HG02938 (cell line): ENCODE measurements around the gene ALG6.
"Not testable (repeated sequence)": the region's sequence is repeated elsewhere in the genome, so short reads cannot be mapped to it uniquely, and the experiment has no call there.

Source experiments
- ATAC-seq: cut with Tn5 transposase; IDR thresholded peaks from one replicate; pipeline ENCODE4 v1.9.1; 2021; ENCODE audit warnings: mild to moderate bottlenecking, moderate library complexity; ENCODE audit not compliant: unreplicated experiment

The ALG6 gene

GRCh38 chr1:63411066-63411465 is 43.6 kb downstream of the ALG6 start:
- no peak for ATAC-seq

DNA sequence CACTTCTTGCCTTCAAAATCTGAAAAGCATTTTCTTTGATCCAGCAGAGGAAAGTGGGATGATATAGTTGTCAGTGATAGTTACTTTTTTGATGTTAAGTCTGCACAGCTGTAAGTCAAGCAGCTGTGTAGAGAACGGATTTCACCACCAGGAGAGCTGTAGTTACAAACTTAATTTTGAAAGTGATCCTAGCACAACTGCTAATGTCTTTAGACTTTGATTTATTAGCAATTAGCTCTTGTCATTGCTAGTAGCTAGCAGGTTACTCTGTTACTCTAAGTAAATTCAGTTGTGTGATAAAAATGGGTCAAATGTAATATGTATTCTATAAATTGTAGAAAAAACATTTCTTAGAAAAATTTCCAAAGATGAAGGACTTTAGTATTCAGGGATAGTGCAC is 46.0 kb downstream of the ALG6 start:
- ATAC-seq = no peak

DNA sequence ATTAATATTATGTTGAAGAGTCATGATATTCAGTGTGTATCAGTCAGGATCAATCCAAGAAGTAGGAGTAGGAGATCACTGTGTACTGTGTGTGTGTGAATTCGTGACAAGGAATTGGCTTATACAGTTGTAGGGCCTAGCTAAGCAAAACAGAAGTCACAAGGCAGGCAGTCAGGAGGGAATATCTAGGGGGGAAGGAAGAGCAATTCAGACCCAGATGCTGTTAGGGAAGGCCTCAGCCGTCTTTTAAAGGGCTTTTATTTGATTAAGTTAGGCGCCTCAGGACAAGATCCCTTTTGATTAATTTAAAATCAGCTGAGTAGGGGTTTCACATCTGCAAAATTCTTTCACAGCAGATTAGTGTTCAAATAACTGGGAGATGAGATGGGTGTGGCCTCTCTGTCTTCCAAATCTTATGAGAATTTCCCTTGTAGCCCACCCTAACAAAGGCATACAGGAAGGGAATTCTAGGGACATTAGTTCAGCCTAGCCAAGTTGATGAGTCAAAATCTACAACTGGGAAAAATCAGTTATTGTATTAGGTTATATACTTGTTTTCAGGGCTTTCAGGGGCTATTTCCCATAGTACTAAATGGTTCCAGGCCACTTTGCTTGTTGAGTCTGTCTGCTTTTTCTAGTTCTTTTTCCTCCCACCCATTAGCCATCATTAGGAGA is 47.4 kb downstream of the ALG6 start:
- ATAC-seq = no peak

DNA sequence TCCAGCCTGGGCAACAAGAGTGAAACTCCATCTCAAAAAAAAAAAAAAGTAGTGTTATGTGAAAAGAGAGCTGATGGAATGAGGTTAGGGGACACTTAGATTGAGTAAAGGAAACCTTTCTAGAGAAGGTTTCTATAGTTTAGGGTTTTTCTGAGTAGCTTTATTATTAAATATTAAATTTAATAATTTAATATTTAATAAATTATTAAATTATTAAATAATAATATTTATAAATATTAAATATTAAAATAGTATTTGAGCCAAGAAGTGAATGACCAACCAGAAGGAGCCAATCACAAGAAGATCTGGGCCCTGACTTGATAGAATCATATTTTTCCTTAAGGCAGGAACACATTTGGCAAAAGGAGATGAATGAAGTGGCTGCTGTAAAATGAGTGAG is 50.7 kb downstream of the ALG6 start:
- ATAC-seq = no peak

DNA sequence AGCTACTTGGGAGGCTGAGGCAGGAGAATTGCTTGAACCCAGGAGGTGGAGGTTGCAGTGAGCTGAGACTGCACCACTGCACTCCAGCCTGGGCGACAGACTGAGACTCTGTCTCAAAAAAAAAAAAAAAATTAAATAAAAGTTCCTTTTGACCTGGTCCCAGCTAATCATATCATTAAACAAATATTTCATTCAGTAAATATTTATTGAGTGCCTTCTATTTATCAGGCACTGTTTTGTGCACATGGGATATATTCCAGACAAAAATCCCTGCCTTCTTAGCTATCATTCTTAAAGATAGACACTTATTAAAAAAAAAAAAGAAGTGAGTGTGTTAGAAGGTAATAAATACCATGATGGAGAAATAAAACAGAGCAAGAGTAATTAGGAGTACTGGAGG is 53.3 kb downstream of the ALG6 start:
- not testable (repeated sequence) for ATAC-seq

DNA sequence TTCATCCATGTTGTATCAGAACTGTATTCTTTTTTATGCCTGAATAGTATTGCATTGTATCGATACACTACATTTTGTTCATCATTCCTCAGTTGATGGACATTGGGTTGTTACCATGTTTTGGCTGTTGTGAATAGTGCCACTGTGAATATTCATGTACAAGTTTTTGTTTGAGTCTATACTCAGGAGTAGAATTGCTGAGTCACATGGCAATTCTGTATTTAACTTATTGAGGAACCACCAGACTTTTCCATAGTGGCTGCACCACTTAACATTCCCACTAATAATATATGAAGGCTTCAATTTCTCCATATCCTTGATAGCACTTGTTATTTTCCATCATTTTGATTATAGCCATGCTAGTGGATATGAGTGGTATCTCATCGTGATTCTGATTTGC is 56.2 kb downstream of the ALG6 start:
- no peak for ATAC-seq

GRCh38 chr1:63428815-63429214 is 61.4 kb downstream of the ALG6 start:
- no peak for ATAC-seq

GRCh38 chr1:63429281-63429680 is 61.9 kb downstream of the ALG6 start:
- ATAC-seq = no peak

DNA sequence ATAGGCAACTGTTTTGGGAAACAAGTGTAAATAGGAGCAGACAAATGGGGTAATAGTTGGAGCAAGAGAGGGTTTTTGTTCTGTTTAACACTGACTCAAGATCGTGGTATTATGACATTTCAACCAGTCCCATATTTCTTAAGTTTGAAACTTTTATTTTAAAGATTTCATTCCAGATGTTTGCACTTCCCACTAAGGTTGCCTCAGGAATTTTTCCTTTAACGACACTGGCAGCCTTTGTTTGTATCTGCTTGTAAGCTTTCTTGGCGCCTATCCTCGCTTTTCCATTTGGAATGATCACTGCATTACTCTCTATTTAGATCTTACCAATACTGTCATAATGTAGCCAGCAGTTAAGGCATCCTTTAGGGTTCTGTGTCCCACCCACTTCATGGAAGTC is 67.7 kb downstream of the ALG6 start:
- no peak for ATAC-seq

GRCh38 chr1:63442141-63442475 is 74.7 kb downstream of the ALG6 start:
- ATAC-seq = no peak

GRCh38 chr1:63448731-63449246 is 81.4 kb downstream of the ALG6 start:
- ATAC-seq = no peak

DNA sequence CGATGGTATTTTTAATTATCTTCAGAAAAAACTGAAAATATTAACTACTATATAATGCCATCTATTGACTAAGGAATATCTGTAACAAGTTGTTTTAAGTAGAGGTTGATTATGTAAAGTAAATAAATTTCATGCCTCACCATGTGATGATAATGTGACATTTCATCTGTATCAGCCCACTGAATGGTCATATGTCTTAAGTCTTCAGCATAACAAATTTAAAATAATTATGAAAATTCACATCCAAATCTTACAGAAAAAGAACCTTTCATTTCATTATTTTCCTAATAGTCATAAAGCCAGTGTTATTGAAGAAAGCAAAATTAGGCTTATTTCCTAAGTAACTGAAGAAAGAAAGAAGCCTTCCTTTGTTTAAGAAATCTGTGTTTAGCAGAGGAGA is 83.0 kb downstream of the ALG6 start:
- ATAC-seq = no peak

- no peak for ATAC-seq
These were observed 85.8 kb downstream of the ALG6 start for GRCh38 chr1:63453232-63453631.

- no peak for ATAC-seq
These were observed 86.8 kb downstream of the ALG6 start for GRCh38 chr1:63454269-63454668.

DNA sequence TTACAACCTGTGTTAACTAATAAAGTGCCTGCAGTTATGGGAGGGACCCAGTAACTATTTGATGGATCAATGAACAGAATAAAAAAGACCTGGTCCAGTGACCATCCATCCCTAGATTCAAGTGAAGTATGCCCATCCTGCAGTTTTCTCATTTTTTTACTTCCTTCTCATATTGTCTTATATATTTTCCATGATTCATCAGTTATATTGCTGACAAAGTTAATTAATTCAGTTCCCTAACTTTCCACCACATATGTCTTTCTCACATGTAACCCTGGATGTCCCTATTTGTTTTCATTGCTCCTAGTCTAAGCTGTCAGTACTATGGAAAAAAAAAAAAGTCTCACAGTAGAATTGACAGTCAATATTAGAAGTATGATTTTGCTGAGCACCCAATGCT is 91.3 kb downstream of the ALG6 start:
- no peak for ATAC-seq

DNA sequence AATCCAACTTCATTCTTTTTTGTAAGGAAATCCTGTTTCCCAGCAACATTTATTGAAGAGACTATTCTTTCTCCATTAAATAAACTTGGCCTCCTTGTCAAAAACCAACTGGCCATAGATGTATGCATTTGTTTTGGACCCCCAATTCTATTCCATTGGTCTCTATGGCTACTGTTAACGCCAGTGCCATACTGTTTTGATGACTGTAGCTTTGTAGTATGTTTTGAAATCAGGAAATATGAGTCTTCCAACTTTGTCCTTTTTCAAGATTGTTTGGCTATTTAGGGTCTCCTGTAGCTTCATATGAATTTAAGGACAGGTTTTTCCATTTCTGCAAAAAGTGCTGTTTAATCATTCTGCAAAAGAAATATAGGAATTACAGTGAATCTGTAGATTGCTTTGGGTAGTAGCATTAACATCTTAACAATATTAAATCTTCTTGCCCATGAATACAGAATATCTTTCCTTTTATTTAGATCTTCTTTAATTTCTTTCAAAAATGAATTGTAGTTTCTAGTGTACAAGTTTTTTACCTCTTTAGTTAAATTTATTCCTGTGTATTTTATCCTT is 94.3 kb downstream of the ALG6 start:
- ATAC-seq = no peak

DNA sequence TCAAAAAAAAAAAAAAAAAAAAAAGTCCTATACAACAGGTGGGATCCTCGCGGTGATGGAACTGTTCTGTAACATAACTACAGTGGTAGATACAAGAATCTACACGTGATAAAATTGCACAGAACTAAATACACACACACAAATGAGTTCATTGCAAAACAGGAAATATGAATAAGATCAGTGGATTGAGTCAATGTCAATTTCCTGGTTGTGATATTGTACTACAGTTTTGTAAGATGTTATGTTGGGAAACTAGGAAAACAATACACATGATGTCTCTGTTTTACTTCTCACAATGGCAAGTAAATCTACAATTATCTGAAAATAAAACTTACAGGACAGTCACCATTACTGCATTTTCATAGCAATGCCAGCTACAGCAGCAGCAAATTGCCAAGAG is 95.8 kb downstream of the ALG6 start:
- ATAC-seq = no peak

- ATAC-seq = no peak
These were observed 98.8 kb downstream of the ALG6 start for GRCh38 chr1:63466181-63466580.

GRCh38 chr1:63466759-63467158 is 99.3 kb downstream of the ALG6 start:
- no peak for ATAC-seq

DNA sequence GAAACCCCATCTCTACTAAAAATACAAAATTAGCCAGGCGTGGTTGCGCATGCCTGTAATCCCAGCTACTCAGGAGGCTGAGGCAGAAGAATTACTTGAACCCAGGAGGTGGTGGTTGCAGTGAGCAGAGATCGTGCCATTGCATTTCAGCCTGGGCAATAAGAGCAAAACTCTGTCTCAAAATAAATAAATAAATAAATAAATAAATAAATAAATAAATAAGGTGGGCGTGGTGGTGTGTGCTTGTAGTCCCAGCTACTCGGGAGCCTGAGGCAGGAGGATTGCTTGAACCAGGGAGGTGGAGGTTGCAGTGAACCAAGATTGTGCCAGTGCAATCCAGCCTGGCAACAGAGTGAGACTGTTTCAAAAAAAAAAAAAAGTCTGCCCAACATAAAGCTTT is 101.3 kb downstream of the ALG6 start:
- ATAC-seq = not testable (repeated sequence)

DNA sequence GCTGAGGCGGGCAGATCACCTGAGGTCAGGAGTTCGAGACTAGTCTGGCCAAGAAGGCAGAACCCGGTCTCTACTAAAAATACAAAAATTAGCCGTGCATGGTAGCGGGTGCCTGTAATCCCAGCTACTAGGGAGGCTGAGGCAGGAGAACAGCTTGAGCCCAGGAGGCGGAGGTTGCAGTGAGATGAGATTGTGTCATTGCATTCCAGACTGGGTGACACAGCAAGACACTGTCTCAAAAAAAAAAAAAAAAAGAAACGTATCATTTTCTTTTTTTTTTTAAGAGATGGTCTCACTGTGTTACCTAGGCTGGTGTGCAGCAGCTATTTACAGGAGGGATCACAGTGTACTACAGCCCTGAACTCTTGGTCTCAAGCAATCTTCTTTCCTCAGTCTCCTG is 108.3 kb downstream of the ALG6 start:
- ATAC-seq = no peak

DNA sequence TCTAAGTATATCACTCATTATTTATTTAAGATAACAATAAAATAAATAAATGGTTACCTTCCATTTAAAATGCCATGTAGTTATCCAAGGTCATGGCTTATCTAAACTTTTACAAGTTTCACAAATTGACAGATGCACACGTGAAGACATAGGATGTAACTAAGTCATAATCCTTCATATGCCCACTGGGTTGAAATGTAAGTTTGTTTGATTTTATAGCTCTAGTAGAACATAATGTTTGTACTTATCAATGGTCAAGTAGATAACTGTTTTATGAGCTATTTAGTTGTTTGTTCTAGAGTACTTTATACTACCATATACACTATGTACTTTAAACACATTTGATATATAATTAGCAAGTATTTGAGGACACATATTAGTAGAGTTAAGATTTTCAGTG is 112.6 kb downstream of the ALG6 start:
- no peak for ATAC-seq

- ATAC-seq = no peak
These were observed 119.2 kb downstream of the ALG6 start for GRCh38 chr1:63486629-63487028.
